AG04449 (cell line): Measurements from ENCODE around the gene DOP1B.

ENCODE experiments used
- CTCF ChIA-PET: fragments of 350-600 bp; formaldehyde crosslinking; extraction: SDS; loops from one replicate; lab custom pipeline; 2021; ENCODE audit warnings: antibody characterized with exemption; lab: Yijun Ruan, JAX
- POLR2A ChIA-PET: fragments of 400-600, 350-600 bp; formaldehyde crosslinking; extraction: SDS; loops from one replicate; lab custom pipeline; 2020; ENCODE audit warnings: antibody characterized with exemption, inconsistent platforms; lab: Yijun Ruan, JAX
- DNase-seq: peaks from one replicate; pipeline ENCODE4 v3.0.0-alpha.2; 2010; ENCODE audit warnings: low read depth, low spot score
- H3K4me3 ChIP-seq: 2 replicates; pipeline ENCODE4 v1.5.1; 2011; ENCODE audit warnings: low read depth, mild to moderate bottlenecking, control low read depth, low read length
- CTCF ChIP-seq: IDR thresholded peaks from one replicate; pipeline ENCODE4 v1.5.1; 2011; ENCODE audit warnings: mild to moderate bottlenecking, moderate library complexity, low read length, control low read depth, inconsistent platforms; ENCODE audit not compliant: insufficient read depth; ENCODE audit errors: missing control alignments

The DOP1B gene

GRCh38 chr21:36203603-36203889, 46.9 kb downstream of the DOP1B start:
- DNase-seq: no peak
- ChIA-PET POLR2A (no interaction called here), CTCF (interaction anchor here (0.6 to 2.1 kb wide), 3 partner anchors 10 to 61 kb away, joined by 3 to 5 read pairs (median 4); no protein-coding TSS in a partner anchor)
- no peak overlapping the region for H3K4me3 ChIP-seq
- TF ChIP-seq CTCF: no peak

DNA sequence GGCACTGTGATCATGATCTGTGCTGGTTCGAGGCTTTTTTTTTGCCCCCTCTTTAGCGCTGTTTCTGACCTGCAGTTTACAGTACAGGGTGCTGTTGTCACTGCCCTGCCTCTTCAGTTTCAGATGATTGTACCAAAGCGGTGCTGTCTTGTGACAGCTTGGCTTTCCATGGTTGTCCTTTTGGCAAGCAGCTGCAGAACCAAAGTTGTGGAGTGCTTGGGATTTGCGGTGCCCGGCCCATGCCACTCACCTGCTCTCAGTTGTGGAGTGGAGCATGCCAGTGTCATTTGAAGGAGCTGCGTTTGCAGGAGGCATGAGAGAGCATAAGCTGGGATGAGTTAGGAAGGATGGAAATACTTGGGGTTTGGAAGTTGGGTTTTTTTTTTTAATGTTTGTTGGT, 48.4 kb downstream of the DOP1B start:
- ChIA-PET POLR2A (no interaction called here), CTCF (interaction anchor here (1.6 to 3.5 kb wide), 2 partner anchors 63 to 78 kb away, joined by 4 to 24 read pairs; no protein-coding TSS in a partner anchor)
- DNase-seq: no peak
- TF ChIP-seq CTCF: no peak
- no peak overlapping the region for H3K4me3 ChIP-seq

DNA sequence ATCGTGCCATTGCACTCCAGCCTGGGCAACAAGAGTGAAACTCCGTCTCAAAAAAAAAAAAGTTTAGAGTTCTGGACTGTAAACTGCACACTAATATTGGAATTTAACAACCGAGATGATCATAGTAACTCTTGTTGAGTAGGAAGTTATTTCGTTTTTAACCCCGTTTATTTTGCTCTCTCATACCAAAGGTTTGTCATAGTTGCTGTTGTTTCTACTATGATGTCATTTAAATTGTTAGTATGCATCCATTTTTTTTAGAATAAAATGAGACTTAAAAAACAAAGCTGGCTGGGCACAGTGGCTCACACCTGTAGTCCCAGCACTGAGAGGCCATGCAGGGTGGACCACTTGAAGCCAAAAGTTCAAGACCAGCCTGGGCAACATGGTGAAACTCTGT, 49.3 kb downstream of the DOP1B start:
- ChIA-PET POLR2A (no interaction called here), CTCF (interaction anchor here (0.7 to 3.5 kb wide), 5 partner anchors 12 to 79 kb away, joined by 3 to 24 read pairs (median 4); no protein-coding TSS in a partner anchor)
- no peak for DNase-seq
- TF ChIP-seq CTCF: no peak
- no peak overlapping the region for H3K4me3 ChIP-seq
